HG03439 (cell line): Measurements from ENCODE around the gene FAM193A.
"Not testable (repeated sequence)": the region's sequence is repeated elsewhere in the genome, so short reads cannot be mapped to it uniquely, and the experiment has no call there.

Source experiments
- ATAC-seq: cut with Tn5 transposase; IDR thresholded peaks from one replicate; pipeline ENCODE4 v1.9.1; 2021; ENCODE audit warnings: mild to moderate bottlenecking, moderate library complexity; ENCODE audit not compliant: unreplicated experiment

FAM193A gene

GRCh38 chr4:2763511-2763967 lies 227.1 kb downstream of the FAM193A start:
- ATAC-seq = no peak

- ATAC-seq = no peak
These were observed 229.5 kb downstream of the FAM193A start for GRCh38 chr4:2765832-2766526.

GRCh38 chr4:2767046-2767704 lies 230.7 kb downstream of the FAM193A start:
- no peak for ATAC-seq

- no peak for ATAC-seq
These were observed 231.2 kb downstream of the FAM193A start for GRCh38 chr4:2767705-2768074.

GRCh38 chr4:2768124-2768523 lies 231.7 kb downstream of the FAM193A start:
- ATAC-seq = no peak

- ATAC-seq = no peak
These were observed 232.5 kb downstream of the FAM193A start for GRCh38 chr4:2768921-2769336.

GRCh38 chr4:2771264-2771663 lies 234.8 kb downstream of the FAM193A start:
- ATAC-seq = no peak

GRCh38 chr4:2780643-2781042 lies 244.2 kb downstream of the FAM193A start:
- ATAC-seq = not testable (repeated sequence)

- ATAC-seq = no peak
These were observed 245.5 kb downstream of the FAM193A start for GRCh38 chr4:2781911-2782310.
